NCI-H510A (cell line): ENCODE results near the gene PCBP3.
"Not testable (repeated sequence)": the region's sequence is repeated elsewhere in the genome, so short reads cannot be mapped to it uniquely, and the experiment has no call there.

Source experiments
- DNase-seq: peaks from one replicate; lab custom pipeline; 2025; lab: John Stamatoyannopoulos, UW

Gene PCBP3

DNA sequence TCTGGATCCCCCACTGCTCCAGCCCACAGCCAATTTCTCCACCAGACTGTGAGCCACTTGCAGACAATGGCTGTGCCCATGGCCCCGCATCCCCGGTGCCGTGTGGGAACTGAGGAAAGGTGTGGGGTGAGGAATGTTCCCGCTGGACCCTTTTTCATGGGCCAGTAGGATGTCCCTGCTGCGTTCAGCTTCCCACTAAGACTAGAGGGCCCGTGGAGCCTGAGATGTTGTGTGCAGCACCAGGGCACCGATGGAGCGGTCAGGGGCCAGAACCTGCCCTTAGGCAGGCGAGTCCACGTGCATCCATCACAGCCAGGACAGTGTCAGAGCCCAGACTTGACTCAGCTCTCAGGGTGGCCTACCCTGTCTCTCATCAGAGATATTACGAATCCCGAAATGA lies 232.4 kb downstream of the PCBP3 start:
- DNase-seq = no peak

DNA sequence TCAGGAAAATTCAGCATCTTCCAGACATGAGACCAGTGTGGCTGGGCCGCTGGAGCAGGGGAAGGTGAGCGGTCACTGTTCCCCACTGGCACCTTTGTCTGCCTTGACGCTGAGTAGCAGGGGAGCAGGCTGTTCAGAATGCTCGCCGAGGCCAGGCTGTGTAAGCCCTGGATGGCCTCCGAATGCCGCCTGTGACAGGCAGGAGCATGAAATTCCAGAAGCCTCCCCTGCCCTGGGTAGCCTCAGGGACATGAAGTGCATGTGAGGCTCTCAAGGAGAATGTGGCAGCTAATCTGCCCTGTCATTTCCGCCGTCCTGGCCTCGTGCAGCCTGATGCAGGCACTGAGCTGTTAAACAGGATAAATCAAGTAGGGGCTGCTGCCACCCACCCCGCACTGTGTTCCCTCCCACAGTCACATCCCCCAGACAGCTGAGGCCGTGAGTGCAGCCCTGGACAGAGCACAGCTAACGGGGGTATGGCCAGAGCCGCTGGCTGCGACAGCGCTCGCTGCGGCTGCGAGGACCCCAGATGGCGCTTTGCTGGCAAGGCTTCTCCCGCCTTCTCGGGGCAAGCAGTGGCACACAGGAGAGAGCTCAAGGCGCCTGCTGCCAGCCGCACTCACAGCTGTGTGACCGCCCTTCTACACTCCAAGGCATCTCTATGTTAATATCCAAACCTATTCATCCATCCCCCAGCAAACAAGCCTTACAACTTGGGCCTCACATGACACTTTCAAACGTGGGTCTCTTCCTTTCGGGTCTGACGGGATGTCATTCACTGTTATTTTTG lies 233.1 kb downstream of the PCBP3 start:
- DNase-seq = no peak

DNA sequence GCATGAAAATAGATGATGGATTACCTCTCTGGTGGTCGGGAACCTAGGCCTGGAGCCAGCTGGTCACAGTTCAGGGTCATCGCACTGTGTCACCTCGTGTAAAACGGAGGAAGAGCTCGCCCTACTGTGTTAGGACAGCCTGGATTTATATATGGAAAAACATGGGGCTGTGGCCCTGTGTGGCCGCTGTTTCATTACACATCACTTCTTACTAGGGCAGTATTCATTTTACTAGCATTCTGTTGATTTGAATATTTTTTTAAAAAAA lies 233.6 kb downstream of the PCBP3 start:
- no peak for DNase-seq

DNA sequence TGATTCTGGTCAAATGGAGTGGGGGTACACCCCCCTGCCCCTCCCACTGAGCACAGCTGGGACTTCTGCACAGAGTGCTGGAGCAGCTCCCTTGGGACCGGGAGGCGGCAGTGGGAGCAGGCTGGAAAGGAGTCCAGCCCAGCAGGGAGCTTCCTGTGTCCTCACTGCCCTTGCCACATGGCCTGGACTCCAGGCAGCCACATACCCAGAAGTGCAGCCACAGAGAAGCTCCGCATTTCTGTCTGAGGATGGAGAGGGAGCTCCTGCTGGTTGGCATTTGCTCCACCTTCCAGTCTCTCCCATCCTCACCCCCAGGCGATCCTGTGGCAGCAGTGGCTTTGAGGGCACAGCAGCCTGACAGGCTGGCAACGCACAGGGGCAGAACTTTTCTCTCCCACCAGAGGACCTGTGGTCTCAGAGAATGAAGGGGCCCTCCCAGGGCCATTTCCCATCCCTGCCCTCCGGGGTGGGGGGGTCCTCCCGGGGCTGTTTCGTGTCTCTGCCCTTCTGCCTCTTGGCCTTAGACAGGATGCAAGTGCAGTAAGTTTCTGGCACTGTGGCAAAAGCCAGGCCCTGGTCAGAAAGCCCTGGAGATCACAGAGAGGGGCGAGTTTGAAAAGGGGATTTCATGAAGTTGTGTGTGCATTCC lies 234.4 kb downstream of the PCBP3 start:
- no peak for DNase-seq

DNA sequence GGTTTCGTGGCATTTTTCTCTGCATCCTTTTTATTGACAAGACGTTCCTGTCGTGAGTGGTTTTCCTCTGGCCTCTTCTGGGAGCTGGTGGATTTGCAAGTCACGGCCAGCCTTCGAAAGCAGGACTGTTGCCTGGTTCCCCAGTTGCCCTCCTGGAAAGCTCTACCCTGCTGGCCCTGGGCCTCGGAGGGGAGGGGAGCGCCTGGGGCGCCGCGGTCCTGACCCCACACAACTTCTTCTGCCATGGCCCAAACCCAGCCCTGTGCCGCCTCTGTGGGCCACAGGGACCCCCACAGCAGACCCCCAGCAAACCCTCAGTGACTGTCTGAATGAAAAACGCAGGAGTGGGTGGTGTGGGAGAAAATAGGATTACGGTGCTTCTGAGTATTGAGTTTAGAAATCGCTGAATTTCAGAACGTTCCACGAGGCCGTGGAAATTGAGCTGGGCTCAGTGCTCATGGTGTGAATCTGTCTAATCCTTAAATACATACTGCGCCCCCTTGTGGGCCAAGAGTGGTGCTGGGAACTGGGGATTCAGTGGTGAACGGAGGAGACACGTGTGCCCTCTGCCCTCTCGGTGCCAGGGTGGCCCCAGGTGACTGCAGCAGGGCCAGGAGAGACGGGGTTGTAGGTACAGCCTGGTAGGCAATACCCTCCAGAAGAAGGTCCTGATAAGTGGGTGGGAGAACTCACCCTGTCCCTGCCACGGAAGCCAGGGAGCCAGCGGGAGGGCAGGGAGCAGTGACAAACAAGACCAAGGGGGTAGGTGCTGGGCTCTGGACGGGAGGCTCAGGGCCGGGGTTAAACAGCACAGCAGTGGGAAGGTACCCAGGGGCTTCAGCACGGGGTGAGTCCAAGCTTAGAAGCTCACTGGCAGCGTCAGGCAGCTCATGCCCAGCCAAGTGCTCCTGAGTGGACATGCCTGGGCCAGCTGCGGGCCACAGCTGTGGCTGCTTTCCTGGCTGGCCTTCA lies 236.9 kb downstream of the PCBP3 start:
- no peak for DNase-seq

DNA sequence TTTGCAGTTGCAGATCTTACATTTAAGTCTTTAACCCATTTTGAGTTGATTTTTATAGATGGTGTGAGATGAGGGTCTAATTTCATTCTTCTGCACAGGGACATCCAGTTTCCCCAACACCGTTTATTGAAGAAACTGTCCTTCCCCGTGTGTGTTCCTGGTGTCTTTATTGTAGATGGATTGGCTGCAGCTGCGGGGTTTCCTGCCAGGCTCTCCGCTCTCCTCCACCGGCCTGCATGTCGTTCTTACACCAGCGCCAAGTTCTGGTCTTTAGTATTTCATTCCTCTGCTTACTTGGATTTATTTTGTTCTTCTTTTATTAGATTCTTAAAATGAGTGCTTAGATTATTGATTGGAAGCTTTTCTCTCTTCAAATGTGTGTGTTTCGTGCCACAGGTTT lies 239.1 kb downstream of the PCBP3 start:
- no peak for DNase-seq

DNA sequence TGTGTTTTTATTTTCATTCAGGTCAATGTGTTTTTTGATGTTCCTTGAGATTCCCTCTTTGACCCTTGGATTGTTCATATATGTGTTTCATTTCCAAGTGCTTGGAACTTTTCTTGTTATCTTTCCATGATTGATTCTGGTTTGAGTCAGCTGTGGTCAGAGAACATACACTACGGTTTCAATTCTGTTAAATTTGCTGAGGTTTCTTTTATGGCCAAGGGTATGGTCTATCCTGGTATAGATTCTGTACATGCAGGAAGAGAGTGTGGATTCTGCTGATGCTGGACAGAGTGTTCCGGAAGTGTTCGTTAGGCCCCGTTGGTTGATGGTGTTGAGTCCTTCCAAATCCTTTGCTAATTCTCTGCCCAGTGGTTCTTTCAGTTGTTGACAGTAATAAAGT lies 239.6 kb downstream of the PCBP3 start:
- DNase-seq = no peak

DNA sequence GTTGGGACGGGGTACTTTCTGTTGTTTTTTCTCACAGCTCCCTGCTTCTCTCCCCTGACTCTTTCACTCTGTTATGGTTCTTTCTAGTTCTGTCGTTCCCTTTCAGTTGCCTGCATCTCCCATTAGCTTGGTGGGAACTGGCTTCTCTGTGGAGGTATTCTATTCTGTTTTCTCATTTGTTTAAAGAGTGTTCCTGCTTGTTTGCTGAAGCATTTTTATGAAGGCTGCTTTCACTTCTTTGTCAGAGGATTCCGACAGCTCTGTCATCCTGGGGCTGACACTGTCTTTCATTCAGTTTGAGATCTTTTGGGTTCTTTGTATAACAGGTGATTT lies 242.0 kb downstream of the PCBP3 start:
- no peak for DNase-seq

DNA sequence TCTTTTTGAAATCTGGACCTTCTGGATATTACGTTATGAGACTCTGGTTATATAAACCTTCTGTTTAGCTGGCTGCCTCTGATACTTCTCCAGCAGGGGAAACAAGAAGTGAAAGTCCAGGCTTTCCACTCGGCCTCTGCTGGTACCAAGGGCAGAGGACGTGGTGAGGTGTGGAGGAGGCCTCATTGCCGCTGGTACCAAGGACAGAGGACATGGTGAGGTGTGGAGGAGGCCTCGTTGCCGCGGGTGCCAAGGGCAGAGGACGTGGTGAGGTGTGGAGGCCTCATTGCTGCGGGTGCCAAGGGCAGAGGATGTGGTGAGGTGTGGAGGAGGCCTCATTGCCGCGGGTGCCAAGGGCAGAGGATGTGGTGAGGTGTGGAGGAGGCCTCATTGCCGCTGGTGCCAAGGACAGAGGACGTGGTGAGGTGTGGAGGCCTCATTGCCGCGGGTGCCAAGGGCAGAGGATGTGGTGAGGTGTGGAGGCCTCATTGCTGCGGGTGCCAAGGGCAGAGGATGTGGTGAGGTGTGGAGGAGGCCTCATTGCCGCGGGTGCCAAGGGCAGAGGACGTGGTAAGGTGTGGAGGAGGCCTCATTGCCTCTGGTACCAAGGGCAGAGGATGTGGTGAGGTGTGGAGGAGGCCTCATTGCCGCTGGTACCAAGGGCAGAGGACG lies 242.5 kb downstream of the PCBP3 start:
- not testable (repeated sequence) for DNase-seq

DNA sequence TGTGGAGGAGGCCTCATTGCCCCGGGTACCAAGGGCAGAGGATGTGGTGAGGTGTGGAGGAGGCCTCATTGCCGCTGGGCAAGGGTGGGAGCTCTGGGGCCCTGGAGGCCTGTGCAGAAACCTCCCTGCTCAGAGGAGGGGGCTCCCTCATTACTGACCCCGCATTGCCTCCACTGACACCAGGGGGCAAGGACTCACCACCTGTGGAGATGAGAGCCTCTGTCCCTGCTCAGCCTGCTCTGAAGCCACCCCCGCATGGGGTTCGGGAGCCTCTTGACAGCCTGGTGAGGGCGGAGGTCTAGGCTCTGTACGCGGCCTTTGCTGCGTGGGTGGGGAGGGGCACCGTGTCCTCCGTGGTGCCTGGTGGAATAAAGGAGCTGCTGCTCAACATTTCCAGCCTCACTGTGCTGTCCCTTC lies 243.1 kb downstream of the PCBP3 start:
- no peak for DNase-seq

DNA sequence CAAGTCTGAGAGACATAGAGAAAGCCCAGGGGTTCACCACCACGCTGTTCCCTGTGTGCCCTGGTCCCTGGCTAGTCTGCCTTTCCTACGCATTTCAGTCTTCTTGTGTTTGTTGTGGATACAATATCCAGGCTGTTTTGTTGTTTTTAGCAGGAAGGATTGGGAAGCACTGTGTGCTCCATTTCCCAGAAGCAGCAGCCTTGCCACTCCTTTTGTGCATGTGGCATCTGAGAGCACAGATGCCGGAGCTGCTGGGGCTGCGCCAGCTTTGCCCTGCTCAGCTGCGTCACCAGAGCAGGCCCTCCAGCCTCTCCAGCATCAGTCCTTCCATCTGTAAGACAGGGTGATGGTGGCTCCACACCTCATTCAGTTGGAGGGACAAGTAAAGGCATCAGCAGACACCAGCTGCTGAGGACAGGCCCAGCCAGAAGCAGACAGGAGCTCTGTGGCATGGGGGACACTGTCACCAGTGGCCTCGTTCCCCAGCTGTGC lies 243.6 kb downstream of the PCBP3 start:
- no peak for DNase-seq

DNA sequence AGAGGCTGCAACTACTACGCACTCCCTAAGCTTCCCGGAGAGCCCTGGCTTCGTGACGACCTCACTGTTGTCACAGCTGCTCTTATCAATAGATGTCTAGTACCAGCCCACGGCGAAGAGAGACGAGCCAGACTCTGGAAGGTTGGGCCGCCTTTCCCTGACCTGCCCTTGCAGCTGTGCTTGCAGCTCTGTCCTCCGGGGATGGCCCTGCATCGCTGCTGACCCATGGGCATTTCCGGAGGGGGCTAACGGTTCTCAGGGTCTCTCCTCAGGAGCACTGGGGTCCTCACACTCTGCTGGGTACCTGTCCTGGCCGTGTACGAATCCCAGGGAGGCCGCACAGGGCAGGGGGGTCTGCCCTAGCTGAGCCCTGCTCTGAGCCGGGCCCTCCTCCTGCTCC lies 244.3 kb downstream of the PCBP3 start:
- DNase-seq = peak; percentile 30

DNA sequence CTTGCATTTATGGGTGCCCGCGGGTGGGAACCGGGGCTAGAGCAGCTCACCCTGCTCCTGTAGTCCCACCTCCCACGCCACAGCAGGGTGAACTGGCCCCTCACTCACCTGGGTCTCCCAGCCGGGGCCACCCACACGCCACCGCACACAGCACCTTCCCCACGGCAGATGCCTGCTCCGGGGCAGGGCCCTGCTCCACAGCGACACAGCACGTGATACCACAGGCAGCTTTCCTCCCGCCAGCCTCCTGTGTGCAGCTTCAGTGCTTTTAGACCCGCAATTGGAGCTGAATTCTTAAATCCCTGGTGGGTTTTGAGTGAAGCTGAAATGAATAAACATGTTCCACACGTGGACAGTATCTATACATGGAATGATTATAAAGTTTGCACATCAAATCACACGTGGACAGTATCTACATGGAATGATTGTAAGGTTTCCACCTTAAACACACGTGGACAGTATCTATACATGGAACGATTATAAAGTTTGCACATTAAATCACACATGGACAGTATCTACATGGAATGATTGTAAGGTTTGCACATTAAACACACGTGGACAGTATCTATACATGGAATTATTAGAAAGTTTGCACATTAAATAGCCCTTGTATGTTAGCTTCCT lies 245.0 kb downstream of the PCBP3 start:
- DNase-seq = no peak

DNA sequence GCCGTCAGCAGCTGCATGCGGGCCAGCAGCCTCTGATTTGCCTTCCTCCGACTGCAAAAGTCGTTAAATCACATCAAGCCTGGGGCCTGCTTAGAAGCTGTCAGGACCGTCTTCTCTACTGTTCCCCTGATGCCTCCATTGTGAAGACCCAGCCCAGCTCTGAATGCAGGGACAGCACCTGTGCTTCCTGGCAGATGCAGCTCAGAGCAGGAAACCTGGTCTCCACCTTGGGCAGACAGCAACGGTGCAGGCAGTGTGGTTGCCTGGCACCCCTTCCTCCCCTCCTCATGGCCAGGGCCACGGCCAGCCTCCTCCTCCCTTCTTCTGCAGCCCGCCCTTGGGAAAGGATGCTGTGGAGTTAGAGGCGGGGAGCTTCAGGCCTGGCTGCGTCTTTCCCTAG lies 245.7 kb downstream of the PCBP3 start:
- DNase-seq = no peak

DNA sequence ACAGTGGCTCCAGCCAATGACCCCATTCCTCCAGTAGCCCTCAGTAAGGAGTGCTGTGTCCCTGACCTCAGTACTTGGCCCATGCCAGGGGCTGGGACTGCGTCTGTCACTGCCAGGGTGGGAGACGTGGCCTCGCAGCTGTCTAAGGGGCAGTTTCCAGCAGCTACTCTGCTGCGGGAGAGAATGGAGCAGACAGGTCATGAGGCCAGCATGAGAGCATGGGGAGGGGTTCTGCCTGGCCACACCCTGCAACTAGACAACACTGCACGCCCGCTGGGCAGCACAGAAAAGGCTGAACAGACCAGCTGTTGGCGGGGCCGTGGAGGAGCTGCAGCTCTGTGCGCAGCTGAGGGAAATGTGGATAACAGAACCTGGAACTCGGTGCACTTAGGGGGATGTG lies 246.4 kb downstream of the PCBP3 start:
- no peak for DNase-seq

DNA sequence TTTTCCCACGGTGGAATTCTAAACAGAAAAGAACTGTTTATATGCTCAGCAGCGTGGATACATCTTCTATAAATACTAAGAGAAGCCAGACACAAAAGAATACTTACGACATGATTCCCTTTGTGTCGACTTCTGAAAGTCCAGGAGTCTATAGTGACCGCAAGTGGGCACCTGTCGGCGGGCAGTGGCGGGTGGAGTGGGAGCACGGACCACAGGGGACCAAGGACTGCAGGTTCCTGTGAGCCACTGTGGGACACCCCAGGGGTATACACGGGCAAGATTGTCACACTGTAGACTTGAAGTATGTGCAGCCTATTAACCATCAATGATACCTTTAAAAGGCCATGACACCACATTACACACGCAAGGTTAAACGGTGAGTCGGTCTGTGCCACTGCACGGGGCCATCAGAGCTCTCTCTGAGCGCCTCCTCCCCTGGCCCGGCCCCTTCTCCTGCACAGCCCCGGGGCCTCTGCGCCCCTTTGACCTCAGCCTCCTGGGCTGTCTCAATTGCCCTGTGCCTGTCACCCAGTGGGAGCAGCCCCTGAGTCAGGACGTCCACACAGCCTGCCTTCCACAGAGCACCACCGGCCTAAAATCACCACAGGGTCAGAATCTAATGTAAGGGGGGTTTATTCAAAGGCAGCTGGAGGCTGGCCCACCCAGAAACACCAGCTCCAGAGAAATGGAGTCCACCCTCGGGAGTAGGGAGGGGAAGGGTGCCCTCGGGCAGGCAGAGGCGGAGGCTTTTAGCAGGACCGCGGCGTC lies 248.0 kb downstream of the PCBP3 start:
- no peak for DNase-seq

DNA sequence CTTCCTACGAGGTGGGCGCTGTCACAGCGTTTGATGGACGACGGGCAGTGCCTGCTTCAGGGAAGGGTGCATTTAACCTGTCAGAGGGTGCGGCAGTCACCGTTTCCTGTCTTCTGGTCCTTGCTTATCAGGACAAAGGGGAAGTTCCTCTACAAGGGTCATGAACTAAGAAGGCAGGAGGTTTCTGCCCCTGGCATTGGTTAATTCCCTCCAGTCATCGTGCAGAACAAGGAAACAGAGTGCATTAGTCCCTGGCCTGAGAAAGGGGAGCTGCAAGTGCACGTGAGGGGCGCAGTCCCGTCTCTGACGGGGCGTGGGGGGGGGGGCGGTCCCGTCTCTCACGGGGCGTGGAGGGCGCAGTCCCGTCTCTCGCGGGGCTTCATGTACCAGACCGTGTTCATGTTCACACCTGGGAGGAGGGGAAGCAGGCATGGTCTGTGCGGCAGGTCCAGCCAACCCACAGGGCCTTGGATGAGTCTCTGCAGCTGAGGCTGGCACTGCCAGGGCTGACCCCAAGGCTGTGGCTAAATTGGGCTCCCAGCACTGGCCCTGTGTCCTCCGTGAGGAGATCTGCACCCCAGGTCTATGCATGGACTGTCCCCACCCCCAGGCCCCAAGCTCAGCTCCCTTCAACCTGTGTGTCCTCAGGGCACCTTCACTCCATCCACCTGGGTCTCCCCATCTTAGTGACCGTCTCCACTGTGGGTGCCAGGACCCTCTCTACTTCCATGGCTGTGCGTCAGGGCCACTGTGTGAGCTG lies 248.8 kb downstream of the PCBP3 start:
- DNase-seq = no peak

DNA sequence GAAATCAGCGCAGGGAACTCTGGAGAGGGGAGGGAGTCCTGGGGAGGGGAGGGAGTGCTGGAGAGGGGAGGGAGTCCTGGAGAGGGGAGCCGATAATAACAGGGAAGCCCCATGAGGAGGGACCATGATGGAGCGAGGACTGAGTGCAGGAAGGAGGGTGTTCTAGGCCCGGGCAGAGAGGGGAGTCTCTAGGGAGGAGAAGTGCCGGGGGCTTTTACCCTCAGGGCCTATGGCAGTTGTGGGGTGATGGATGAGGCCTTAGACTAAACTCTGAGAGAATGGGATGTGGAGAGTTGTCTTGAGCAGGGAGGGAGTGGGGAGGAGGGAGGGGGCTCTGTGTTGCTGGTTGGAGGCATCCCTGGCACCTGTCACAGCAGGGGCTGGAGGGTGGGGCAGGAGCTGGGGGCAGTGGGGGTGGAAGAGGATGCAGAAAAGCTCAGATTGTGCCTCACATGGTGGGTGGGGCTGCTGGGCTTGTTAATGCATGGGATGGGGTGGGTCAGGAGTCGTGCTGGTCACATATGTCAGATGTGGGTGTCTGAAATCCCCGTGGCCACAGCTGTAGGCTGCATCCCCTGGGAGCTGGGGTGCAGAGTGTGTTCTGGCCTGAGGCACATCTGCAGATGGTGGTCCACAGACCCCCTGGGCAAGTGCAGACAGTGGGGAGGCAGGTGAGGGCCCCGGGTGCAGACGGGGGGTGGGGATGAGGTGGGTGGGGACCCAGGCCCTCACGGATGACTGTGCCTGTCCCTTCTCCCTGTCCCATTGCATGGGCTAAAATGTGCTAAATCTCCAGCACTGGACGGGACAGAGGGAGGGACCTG lies 249.6 kb downstream of the PCBP3 start:
- DNase-seq = no peak

DNA sequence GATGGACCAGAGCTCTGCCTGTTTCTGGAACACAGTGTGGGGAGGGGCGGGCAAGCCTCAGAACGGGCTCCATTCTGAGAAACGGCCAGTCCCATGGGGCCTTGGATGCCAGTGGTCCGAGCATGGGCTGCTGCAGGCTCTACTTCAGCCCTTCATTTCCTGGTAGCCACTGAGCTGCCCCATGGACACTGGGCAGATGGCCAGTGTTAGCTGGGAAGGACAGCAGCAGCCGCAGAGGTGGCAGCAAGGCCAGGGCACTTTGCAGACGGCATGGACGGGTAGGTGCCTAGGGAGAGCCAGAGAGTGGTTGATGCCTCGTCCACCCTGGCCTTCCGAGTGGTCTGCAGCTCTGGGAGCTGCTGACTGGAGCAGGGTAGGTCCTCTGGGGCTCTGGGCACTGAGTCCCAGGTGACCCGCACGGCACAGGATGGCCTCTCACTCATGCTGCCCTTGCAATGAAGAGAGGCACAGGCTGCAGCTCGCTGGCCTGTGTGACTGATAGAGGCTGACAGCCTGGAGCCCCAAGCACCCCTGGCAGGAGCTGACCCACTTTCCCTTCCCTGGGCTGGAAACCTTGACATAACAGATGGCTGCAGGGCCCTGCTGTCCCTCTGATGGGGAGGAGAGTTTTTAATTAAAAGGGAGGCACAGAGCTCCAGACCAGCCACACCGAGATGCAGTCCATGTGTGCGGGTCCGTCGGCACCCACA lies 250.4 kb downstream of the PCBP3 start:
- DNase-seq = no peak
